SU-DHL-6 (cell line): ENCODE measurements around the gene PAIP1.

ENCODE experiments used
- CTCF ChIP-seq: fragments of 200-600 bp; sonication (generic); IDR thresholded peaks from one replicate; pipeline ENCODE4 v1.5.1; 2017; ENCODE audit warnings: antibody characterized with exemption, mild to moderate bottlenecking, low read length, moderate library complexity; ENCODE audit not compliant: insufficient read depth, poor library complexity, severe bottlenecking
- EZH2phosphoT487 ChIP-seq: fragments of 200-600 bp; sonication (generic), shearing (Covaris generic); conservative IDR thresholded peaks from 2 replicates; pipeline ENCODE4 v1.6.1; 2018; ENCODE audit warnings: mild to moderate bottlenecking, antibody characterized with exemption, low read length, moderate library complexity, mixed read lengths

- no peak for TF ChIP-seq CTCF
- TF ChIP-seq EZH2phosphoT487 = no peak
Observed at GRCh38 chr5:43563321-43563720, 6.4 kb upstream of the PAIP1 start.
